T-helper 2 cell treated with Interferon-gamma antibody and Interleukin-4, amounts not matched to agents 100 ng/mL and 5 ng/mL, for 36 hours (primary cell): ENCODE data around the gene YPEL1. TPM values are rescaled to one million over a fixed set of nuclear protein-coding genes. Genes with fewer than 3 reads are reported as not detected.
"Not testable (repeated sequence)": the region's sequence is repeated elsewhere in the genome, so short reads cannot be mapped to it uniquely, and the experiment has no call there.

Source experiments
- intact Hi-C: fragments of 100-400 bp; cut with micrococcal nuclease; formaldehyde crosslinking; loops from one replicate; pipeline ENCODE4 v1.15.1; 2023
- total RNA-seq: library from RNA; stranded (reverse); gene quantifications from 2 replicates; pipeline ENCODE4 v1.2.3, GENCODE V29; 2022

Gene YPEL1
- total RNA-seq, 1 donor from 2014 or later = 3.8 TPM

DNA sequence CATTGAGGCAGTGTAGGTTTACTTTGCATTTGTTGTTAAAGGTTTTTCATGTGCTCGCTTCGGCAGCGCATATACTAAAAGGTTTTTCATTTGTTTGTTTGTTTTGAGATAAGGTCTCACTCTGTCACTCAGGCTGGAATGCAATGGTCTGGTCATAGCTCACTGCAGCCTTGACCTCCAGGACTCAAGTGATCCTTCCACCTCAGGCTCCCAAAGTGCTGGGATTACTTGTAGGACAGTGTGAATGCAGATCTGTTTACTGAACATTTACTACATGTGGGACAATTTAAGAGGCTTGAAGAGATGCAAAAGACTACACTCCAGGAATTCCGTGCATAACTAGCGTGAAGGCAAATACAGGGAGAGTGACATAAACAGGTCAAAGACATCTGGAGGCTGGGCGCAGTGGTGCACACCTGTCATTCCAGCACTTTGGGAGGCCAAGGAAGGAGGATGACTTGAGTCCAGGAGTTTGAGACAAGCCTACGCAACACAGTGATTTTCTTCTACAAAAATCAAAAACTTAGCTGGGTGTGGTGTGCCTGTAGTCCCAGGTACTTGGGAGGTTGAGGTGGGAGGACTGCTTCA is 34.1 kb downstream of the YPEL1 start:
- intact Hi-C loops = no loop called here

- intact Hi-C loops = no loop called here
Measured at GRCh38 chr22:21700822-21701221, 34.8 kb downstream of the YPEL1 start.

- intact Hi-C loops = no loop called here
Measured at GRCh38 chr22:21699643-21700042, 36.0 kb downstream of the YPEL1 start.

GRCh38 chr22:21698430-21699329 is 36.9 kb downstream of the YPEL1 start:
- intact Hi-C loops = no loop called here

DNA sequence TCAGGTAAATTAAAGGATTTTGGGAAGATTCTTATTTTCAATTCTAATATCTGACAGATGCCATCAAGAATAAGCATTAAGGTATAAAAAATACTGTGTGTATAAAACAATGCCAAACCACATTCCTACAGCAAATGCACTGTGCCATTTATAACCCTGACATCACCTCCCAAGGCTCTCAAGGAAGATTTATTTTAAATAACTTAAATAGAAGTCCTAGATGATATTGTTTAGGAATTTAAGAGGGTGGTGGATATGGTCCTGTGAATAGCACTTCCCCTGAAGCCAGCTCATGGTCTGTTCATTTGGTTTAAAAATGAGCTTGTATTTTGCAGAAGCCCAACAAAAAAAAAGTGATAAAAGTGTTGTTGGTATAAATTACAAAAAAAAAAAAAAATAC is 37.7 kb downstream of the YPEL1 start:
- intact Hi-C loops = no loop called here

- intact Hi-C loops = no loop called here
Measured at GRCh38 chr22:21697021-21697771, 38.4 kb downstream of the YPEL1 start.

GRCh38 chr22:21696115-21696514 is 39.5 kb downstream of the YPEL1 start:
- intact Hi-C loops = no loop called here

GRCh38 chr22:21695430-21696085 is 40.0 kb downstream of the YPEL1 start:
- intact Hi-C loops = no loop called here

DNA sequence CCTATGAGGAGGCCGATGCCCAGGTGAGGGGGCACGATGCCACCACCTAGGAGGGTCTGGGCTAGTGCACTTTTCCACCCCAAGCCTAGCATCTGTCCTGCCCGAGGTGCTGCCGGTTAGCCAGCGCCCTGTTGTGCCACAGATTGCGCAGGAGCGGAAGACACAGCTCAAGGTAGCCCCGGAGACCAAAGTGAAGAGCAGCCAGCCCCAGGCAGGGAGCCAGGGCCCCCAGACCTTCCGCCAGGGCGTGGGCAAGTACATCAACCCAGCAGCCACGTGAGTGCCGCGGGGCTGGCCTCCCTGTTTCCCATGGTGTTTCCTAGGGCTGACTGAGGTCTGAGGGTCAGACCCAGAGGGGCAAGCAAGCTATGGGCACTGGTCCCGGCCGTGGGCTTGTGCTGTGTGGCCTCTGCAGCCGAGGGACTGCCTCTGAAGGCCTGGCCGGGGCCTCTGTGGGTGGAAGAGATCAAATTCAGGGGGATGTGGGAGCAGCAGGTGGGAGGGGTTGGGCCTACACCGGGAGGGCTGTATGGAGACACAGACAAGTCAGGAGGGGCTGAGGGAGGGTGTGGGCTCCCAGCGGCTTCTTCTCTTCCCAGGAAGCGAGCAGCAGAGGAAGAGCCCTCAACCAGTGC is 40.7 kb downstream of the YPEL1 start:
- intact Hi-C loops = no loop called here

DNA sequence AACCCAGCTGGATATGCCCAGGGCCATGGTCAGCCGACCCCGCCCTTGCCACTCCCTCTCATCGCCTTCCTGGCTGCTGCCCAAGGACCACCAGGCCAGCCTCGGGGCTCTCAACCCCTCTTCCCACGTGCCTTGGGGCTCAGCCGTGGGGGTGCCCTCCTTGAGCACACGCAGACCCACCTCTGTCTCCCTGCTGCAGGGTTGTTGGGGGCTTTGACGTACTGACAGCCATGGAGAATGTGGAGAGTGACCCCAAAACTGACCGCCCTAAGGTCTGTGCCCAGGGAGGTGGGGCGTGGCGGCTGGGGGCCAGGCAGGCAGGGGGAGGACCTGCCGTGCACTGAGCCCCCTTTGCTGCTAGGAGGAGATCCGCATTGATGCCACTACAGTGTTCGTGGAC is 41.2 kb downstream of the YPEL1 start:
- intact Hi-C loops = no loop called here

GRCh38 chr22:21693999-21694341 is 41.6 kb downstream of the YPEL1 start:
- intact Hi-C loops = no loop called here

DNA sequence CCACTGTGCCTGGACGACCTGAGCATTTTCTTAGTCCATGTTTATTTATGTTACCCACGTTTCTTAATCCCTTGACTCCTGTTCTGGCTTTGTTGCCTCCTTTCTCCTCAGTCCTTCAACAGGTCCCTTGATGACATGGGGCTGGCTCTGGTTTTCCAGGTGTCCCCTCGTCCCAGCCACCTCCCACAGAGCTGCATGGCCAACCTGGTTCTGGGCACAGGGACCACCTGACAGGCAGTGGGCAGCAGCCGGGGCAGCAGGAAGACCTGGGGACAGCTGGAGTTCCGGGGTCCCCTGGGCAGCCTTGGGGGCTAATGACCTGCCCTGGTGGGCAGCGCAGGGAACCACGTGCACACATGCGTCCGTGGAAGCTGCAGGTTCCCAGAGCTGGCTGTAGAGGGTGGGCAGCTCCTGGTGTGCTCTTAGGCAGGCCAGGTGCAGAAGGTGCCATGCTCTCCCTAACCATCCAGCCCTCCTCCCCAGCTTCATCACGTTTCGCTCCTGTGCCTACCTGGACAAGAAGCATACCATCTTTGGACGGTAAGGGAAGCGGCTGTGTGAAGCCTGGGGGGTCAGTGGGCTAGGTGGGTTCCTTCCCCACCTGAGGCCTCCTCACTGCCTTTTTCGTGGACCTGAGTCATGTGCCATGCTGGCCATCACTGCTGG is 42.1 kb downstream of the YPEL1 start:
- intact Hi-C loops = no loop called here

DNA sequence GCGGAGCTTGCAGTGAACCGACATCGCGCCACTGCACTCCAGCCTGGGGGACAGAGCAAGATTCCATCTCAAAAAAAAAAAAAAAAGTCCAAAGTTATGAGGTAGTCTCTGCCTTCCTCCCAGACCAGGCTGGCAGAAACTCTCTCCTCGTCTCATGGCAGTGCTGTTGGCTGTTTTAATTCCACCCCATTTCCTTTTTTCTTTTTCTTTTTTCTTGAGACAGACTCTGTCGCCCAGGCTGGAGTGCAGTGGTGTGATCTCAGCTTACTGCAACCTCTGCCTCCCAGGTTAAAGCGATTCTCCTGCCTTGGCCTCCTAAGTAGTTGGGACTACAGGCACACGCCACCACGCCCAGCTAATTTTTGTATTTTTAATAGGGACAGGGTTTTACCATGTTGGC is 42.7 kb downstream of the YPEL1 start:
- intact Hi-C loops = not testable (repeated sequence)

GRCh38 chr22:21691816-21692215 is 43.8 kb downstream of the YPEL1 start:
- intact Hi-C loops = no loop called here

GRCh38 chr22:21690401-21690801 is 45.2 kb downstream of the YPEL1 start:
- intact Hi-C loops = no loop called here

GRCh38 chr22:21688706-21689381 is 46.8 kb downstream of the YPEL1 start:
- intact Hi-C loops = no loop called here

DNA sequence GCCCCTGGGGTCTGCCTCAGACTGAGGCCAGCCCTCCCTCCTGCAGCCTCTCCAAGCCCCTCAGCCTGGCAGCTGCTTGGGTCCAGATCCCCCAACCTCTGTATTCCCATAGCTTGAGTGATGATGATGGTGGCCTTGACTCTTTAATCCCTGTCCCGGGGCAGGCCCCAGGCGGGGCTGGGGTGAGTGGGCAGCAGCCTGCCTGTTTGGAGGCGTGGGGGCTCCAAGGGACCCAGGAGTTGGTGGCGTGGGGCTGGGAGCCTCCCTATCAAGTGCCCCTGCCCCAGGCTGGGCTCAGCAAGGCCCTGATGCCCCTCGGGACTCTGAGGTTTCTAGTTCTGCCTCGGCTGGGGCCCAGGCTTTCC is 47.3 kb downstream of the YPEL1 start:
- intact Hi-C loops = no loop called here

DNA sequence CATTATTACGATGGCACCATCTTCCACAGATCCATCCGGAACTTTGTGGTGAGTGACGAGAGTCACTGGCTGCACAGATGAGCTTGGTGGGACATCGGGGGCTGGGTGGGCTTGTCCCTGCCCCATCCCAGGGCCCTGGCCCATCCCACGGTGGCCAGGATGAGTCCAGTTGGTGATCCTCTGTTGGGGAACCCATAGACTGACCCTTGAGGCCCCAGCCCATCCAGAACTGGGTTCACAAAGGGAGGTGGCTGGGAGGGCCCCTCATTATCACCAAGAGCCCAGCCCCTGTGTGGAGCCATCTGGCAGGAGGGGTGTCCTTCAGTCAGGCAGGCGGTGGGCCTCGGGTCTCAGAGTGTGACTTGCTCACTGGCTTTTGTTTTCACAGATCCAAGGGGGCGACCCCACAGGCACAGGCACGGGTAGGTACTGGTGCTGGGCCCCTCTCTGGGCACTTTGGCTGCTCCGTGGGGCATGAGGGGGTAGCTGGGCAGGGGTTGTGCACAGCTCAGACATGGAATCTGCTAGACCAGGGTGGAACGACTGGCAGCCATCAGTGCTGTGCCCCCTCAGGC is 47.8 kb downstream of the YPEL1 start:
- intact Hi-C loops = no loop called here

DNA sequence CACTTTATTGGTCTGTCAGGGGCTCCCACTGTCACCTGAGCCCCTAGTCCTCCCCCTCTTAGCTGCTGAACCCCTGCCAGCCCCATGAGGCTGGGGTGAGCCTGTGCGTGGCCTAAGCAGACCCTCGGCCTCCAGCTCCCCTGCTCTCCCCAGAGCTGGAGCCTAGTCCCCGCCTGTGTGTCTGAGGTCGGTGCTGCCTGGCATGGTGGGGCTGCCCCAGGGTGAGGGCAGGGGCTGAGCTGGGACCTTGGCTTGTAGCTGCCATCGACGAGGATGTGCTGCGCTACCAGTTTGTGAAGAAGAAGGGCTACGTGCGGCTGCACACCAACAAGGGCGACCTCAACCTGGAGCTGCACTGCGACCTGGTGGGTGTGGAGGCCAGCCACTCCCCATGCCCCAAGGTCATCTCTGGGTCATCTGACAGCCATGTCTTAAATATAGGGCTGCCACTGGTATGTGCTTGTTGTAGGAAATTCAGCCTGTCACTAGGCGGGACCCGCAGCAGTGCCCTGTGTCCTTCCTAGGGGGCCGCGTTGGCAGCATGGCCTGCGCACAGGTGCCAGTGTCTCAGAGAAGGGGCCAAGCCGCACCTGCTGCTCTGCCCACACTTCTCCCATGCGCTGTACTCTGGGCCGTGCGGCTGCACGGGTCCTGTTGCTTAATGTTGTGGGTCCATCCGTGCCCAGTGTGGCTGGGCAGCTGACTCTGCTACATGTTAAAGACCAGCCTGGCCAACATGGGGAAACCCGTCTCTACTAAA is 48.8 kb downstream of the YPEL1 start:
- intact Hi-C loops = no loop called here
